ENCODE results near the gene DCDC2C. TPM values are rescaled to one million over a fixed set of nuclear protein-coding genes. Genes with fewer than 3 reads are reported as not detected.

DCDC2C gene
- total and polyA plus RNA-seq, 2 donors (not counting 3 experiments of a cell fraction or from before 2014, with no cell fraction given) = not detected

DNA sequence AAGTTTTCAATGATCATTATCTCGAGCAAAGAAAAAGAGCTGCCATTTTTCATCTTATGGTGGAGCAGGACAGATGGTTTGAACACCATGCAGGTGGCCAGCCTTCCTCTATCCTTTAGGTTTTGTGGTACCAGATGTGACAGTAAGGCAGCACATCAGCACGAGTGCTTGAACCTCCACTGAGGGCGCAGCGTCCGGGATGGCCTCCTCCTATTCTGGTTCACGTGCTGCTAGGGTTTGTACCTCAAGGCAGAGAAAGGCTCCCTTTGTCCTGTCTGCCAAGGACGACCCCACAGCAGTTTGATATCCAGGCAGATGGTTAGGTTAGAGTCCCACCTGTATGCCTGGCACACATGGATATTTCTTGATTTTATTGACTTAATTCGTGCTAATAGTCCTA is 50.2 kb downstream of the DCDC2C start:
- Histone ChIP-seq H3K9ac (replicated peaks; ENCODE audit: extremely low read depth, insufficient read depth, low read length) (no peak overlapping the region), H3K4me1 (ENCODE audit: control insufficient read depth, extremely low read depth, insufficient read depth, low read length) (no peaks in the 10 kb centered on the region), H4K20me1 (replicated peaks; ENCODE audit: control insufficient read depth, extremely low read depth, insufficient read depth, low read length) (no peaks in the 10 kb centered on the region), H3K27me3 (ENCODE audit: control insufficient read depth in 2 of 2, insufficient read depth in 2 of 2, low read length in 2 of 2) (no peaks in the 10 kb centered on the region), H2AFZ (ENCODE audit: low read depth, low read length) (no peak overlapping the region), H3K9me3 (replicated peaks; ENCODE audit: control insufficient read depth, insufficient read depth, low read length) (no peaks in the 10 kb centered on the region), H3K4me2 (ENCODE audit: insufficient read depth, low read length) (no peak overlapping the region), H3K79me2 (ENCODE audit: control insufficient read depth, insufficient read depth, low read length) (no peaks in the 10 kb centered on the region), H3K9me1 (replicated peaks; ENCODE audit: control insufficient read depth, extremely low read depth, insufficient read depth, low read length) (no peaks in the 10 kb centered on the region), H3K36me3 (ENCODE audit: control insufficient read depth in 2 of 2, extremely low read depth in 1 of 2, insufficient read depth in 2 of 2, low read length in 2 of 2) (no peaks in the 10 kb centered on the region), H3K27ac (ENCODE audit: insufficient read depth, low read depth, low read length) (no peak overlapping the region), H3K4me3 (replicated peaks in 1 of 3; ENCODE audit: insufficient read depth in 1 of 3, low read depth in 1 of 3, low read length in 3 of 3) (no peak overlapping the region)
- no TSS peak for BruUV-seq (replicated peaks)
- no peak for DNase-seq (ENCODE audit: low read depth, low spot score)
- ChIA-PET POLR2A (no interaction called here), CTCF (no interaction called here)
- dilution Hi-C loops (cut with MboI; ENCODE audit: extremely low pct_ligation_motif_present, low sequenced_read_pairs) (no loop called here), intact Hi-C loops (cut with micrococcal nuclease) (no loop called here)
- TF ChIP-seq POLR2A (IDR thresholded peaks at IDR 0.05; ENCODE audit: low read depth, low read length) = no peak
- FAIRE-seq = no peak

DNA sequence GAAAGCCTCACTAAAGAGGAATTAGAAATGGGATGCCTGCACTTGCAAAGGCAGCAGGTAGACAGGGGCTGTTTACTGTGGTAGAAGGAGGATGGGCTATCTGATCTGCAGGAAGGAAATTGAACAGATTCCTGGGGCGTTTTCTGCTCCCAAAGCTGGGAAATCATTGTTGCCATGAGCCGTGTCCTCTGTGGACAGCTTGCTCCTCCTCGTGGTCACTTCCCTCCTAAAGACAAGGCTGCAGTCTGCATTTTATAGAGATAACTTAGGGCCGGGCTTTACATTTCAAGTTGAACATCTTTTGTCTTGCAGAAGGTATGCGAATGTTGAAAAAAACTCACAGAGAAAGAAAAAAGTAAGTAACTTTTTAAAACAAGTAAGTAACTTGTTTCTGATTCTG is 50.9 kb downstream of the DCDC2C start:
- POLR2A ChIA-PET = no interaction called here
- dilution Hi-C loops (cut with MboI; ENCODE audit: extremely low pct_ligation_motif_present, low sequenced_read_pairs) (no loop called here), intact Hi-C loops (cut with micrococcal nuclease) (no loop called here)
- no peaks in the 10 kb centered on the region for H3K9me1 ChIP-seq (replicated peaks; ENCODE audit: control insufficient read depth, extremely low read depth, insufficient read depth, low read length)
- no TSS peak for BruUV-seq (replicated peaks)
- H3K79me2 ChIP-seq (ENCODE audit: control insufficient read depth, insufficient read depth, low read length) = no peaks in the 10 kb centered on the region
- H3K27me3 ChIP-seq (ENCODE audit: control insufficient read depth in 2 of 2, insufficient read depth in 2 of 2, low read length in 2 of 2) = no peaks in the 10 kb centered on the region
- H3K9me3 ChIP-seq (replicated peaks; ENCODE audit: control insufficient read depth, insufficient read depth, low read length) = no peaks in the 10 kb centered on the region
- H2AFZ ChIP-seq (ENCODE audit: low read depth, low read length) = no peak overlapping the region
- no peak overlapping the region for H3K4me2 ChIP-seq (ENCODE audit: insufficient read depth, low read length)
- no peak for DNase-seq (ENCODE audit: low read depth, low spot score)
- H3K36me3 ChIP-seq (ENCODE audit: control insufficient read depth in 2 of 2, extremely low read depth in 1 of 2, insufficient read depth in 2 of 2, low read length in 2 of 2) = no peaks in the 10 kb centered on the region
- CTCF ChIA-PET = no interaction called here
- H4K20me1 ChIP-seq (replicated peaks; ENCODE audit: control insufficient read depth, extremely low read depth, insufficient read depth, low read length) = no peaks in the 10 kb centered on the region
- no peak overlapping the region for H3K9ac ChIP-seq (replicated peaks; ENCODE audit: extremely low read depth, insufficient read depth, low read length)
- H3K27ac ChIP-seq (ENCODE audit: insufficient read depth, low read depth, low read length) = no peak overlapping the region
- H3K4me3 ChIP-seq (replicated peaks in 1 of 3; ENCODE audit: insufficient read depth in 1 of 3, low read depth in 1 of 3, low read length in 3 of 3) = no peak overlapping the region
- TF ChIP-seq GATA2 (IDR thresholded peaks at IDR 0.05; ENCODE audit: insufficient read depth, insufficient read length, low read depth, low read length) (no peak), POLR2A (IDR thresholded peaks at IDR 0.05; ENCODE audit: low read depth, low read length) (no peak), JUN (IDR thresholded peaks at IDR 0.05; ENCODE audit: borderline replicate concordance, insufficient read depth, insufficient read length, low read depth) (no peak), POLR2AphosphoS5 (IDR thresholded peaks at IDR 0.05; ENCODE audit: insufficient read depth, low read depth, low read length) (no peak), FOS (IDR thresholded peaks at IDR 0.05; ENCODE audit: borderline replicate concordance, insufficient read depth, low read length) (no peak), MYC (IDR thresholded peaks at IDR 0.05; ENCODE audit: low read depth, low read length) (no peak), EZH2 (IDR thresholded peaks at IDR 0.05; ENCODE audit: borderline replicate concordance, low read depth, low read length, severe bottlenecking) (no peak)
- TF ChIP-seq, protein P1, sequence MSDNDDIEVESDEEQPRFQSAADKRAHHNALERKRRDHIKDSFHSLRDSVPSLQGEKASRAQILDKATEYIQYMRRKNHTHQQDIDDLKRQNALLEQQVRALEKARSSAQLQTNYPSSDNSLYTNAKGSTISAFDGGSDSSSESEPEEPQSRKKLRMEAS (IDR thresholded peaks at IDR 0.05; ENCODE audit: insufficient read depth, insufficient read length) = no peak
- TF ChIP-seq, protein P2, sequence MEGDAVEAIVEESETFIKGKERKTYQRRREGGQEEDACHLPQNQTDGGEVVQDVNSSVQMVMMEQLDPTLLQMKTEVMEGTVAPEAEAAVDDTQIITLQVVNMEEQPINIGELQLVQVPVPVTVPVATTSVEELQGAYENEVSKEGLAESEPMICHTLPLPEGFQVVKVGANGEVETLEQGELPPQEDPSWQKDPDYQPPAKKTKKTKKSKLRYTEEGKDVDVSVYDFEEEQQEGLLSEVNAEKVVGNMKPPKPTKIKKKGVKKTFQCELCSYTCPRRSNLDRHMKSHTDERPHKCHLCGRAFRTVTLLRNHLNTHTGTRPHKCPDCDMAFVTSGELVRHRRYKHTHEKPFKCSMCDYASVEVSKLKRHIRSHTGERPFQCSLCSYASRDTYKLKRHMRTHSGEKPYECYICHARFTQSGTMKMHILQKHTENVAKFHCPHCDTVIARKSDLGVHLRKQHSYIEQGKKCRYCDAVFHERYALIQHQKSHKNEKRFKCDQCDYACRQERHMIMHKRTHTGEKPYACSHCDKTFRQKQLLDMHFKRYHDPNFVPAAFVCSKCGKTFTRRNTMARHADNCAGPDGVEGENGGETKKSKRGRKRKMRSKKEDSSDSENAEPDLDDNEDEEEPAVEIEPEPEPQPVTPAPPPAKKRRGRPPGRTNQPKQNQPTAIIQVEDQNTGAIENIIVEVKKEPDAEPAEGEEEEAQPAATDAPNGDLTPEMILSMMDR (IDR thresholded peaks at IDR 0.05; ENCODE audit: extremely low read depth in 1 of 2, insufficient read depth in 1 of 2, low read depth in 1 of 2, low read length in 2 of 2) = no peak
- FAIRE-seq = no peak
- no peaks in the 10 kb centered on the region for H3K4me1 ChIP-seq (ENCODE audit: control insufficient read depth, extremely low read depth, insufficient read depth, low read length)
